Parietal lobe (tissue), 1 donor: ENCODE data around the gene FPR2. TPM values are rescaled to one million over a fixed set of nuclear protein-coding genes. Genes with fewer than 3 reads are reported as not detected.

ENCODE experiments used
- total RNA-seq: library from RNA; depleted of rRNA; stranded (reverse); fragments of >200 nt; gene quantifications from one replicate; pipeline ENCODE4 v1.2.3, GENCODE V29; 2014

The FPR2 gene, protein sequence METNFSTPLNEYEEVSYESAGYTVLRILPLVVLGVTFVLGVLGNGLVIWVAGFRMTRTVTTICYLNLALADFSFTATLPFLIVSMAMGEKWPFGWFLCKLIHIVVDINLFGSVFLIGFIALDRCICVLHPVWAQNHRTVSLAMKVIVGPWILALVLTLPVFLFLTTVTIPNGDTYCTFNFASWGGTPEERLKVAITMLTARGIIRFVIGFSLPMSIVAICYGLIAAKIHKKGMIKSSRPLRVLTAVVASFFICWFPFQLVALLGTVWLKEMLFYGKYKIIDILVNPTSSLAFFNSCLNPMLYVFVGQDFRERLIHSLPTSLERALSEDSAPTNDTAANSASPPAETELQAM
- total RNA-seq: not detected

GRCh38 chr19:51760697-51761356 is at the start of gene FPR2:
Gene FPR2 (plus strand): TSS chr19:51761180. CDS start chr19:51768659, 7,479 bp downstream.

GRCh38 chr19:51751655-51752054 is 9.3 kb upstream of the FPR2 start, which contains the start of gene FPR1:
Gene FPR1 (minus strand): TSS chr19:51751878. CDS start chr19:51746994, 4,884 bp downstream.

DNA sequence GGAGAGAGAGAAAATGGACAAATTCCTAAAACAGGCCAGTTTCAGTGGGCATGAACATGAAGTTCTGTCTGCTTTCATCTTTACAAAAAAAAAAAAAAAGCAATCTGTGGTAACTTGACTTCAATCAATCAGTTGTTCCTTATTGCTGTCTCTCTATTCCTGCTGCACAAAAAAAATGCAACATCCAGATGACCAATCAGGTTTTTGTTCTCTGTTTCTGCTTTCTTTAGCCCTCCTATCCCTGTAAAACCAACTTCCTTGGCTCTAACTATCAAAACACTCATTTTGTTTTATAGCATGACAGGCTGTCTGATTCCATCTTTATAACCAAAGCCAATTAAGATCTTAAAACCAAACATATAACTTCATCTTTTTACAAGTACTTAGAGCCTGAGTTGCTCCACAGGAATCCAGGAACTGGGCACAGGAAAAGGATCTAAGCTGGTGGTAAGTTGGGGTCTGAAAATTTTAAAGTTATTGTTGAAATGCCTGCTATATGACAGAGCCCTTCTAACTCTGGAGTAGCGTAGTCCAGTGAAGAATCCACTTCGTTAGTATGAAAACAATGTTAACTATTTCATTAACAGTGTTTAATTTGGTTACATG is 34.0 kb downstream of the FPR2 start, which contains the start of gene FPR3:
TSS of gene FPR3 (plus strand) at position 273 of the 606 bp plus-strand sequence. CDS start 28,592 bp downstream, outside the sequence.

Other genes with a start within 250 kb of the FPR2 start
- gene SIGLEC6, start 229.5 kb upstream of the FPR2 start, total RNA-seq: not detected
- 11.6 TPM for gene ZNF175, start 189.9 kb upstream of the FPR2 start, total RNA-seq
- not detected for gene SIGLEC5, start 130.8 kb upstream of the FPR2 start, total RNA-seq
- gene SIGLEC14, start 114.4 kb upstream of the FPR2 start, total RNA-seq: 0.63 TPM
- 11.3 TPM for gene SPACA6, start 67.8 kb upstream of the FPR2 start, total RNA-seq
- gene HAS1, start 37.2 kb upstream of the FPR2 start, total RNA-seq: 1.3 TPM
- 4.7 TPM for gene FPR1, start 9.3 kb upstream of the FPR2 start, total RNA-seq
- gene FPR3, start 34.0 kb downstream of the FPR2 start, total RNA-seq: not detected
- 78.3 TPM for gene ZNF577, start 126.8 kb downstream of the FPR2 start, total RNA-seq
- gene ZNF649, start 143.8 kb downstream of the FPR2 start, total RNA-seq: 47.3 TPM
- 18.5 TPM for gene ZNF613, start 166.3 kb downstream of the FPR2 start, total RNA-seq
- 21.9 TPM for gene ZNF350, start 225.7 kb downstream of the FPR2 start, total RNA-seq
- gene ZNF615, start 247.0 kb downstream of the FPR2 start, total RNA-seq: 31.3 TPM